Measurements from ENCODE around the gene KRTAP10-6. TPM values are rescaled to one million over a fixed set of nuclear protein-coding genes. Genes with fewer than 3 reads are reported as not detected.
"Not testable (repeated sequence)": the region's sequence is repeated elsewhere in the genome, so short reads cannot be mapped to it uniquely, and the experiment has no call there.

KRTAP10-6 gene
- not detected in 2 replicates for total RNA-seq
- not detected in 2 replicates for polyA plus RNA-seq
- not detected in 2 replicates for polyA plus RNA-seq (2012)
- not detected in 2 replicates for polyA minus RNA-seq (ENCODE audit: low replicate concordance)

- Histone ChIP-seq H2AFZ (ENCODE audit: low read length) (no peak within 1 kb of the TSS), H3K27me3 (ENCODE audit: control insufficient read depth, insufficient read depth, low read length) (peaks cover 4% of the 10 kb centered on the region), H3K36me3 (ENCODE audit: control insufficient read depth, insufficient read depth, low read length) (no peaks in the 10 kb centered on the region), H3K9me3 (ENCODE audit: control insufficient read depth, insufficient read depth, low read depth, low read length) (no peaks in the 10 kb centered on the region), H3K79me2 (ENCODE audit: control insufficient read depth, insufficient read depth, low read length) (no peaks in the 10 kb centered on the region), H3K4me1 (ENCODE audit: control insufficient read depth, extremely low read depth, insufficient read depth, low read length) (no peaks in the 10 kb centered on the region), H3K9ac (ENCODE audit: insufficient read depth, low read length) (no peak within 1 kb of the TSS), H4K20me1 (ENCODE audit: control insufficient read depth, extremely low read depth, insufficient read depth, low read length) (no peaks in the 10 kb centered on the region), H3K4me3 (replicated peaks in 1 of 4; ENCODE audit: control extremely low read depth in 1 of 4, insufficient read depth in 1 of 4, low read depth in 3 of 4, low read length in 4 of 4) (no peak within 1 kb of the TSS), H3K4me2 (ENCODE audit: extremely low read depth, insufficient read depth, low read length) (no peak within 1 kb of the TSS), H3K27ac (ENCODE audit: insufficient read depth, low read length) (no peak within 1 kb of the TSS)
- DNase-seq (ENCODE audit: low read depth in 2 of 2) = no peak
- no peak for TF ChIP-seq CTCF (conservative IDR thresholded peaks at IDR 0.05 in 1 of 2, IDR thresholded peaks at IDR 0.05 in 1 of 2; ENCODE audit: low read depth in 1 of 2, low read length in 2 of 2)
- no peak for TF ChIP-seq EZH2 (IDR thresholded peaks at IDR 0.05; ENCODE audit: low read length, missing control alignments)
These were observed at the start of gene KRTAP10-6 for GRCh38 chr21:44592446-44593311. KRTAP10-6 (minus strand) TSS chr21:44592505; CDS start chr21:44592484, 21 bp downstream.

- no peaks in the 10 kb centered on the region for H4K20me1 ChIP-seq (ENCODE audit: control insufficient read depth, extremely low read depth, insufficient read depth, low read length)
- H3K4me2 ChIP-seq (ENCODE audit: extremely low read depth, insufficient read depth, low read length) = no peak overlapping the region
- H3K27me3 ChIP-seq (ENCODE audit: control insufficient read depth, insufficient read depth, low read length) = no peaks in the 10 kb centered on the region
- TF ChIP-seq CTCF (conservative IDR thresholded peaks at IDR 0.05 in 1 of 2, IDR thresholded peaks at IDR 0.05 in 1 of 2; ENCODE audit: low read depth in 1 of 2, low read length in 2 of 2) = no peak
- no peak for TF ChIP-seq EZH2 (IDR thresholded peaks at IDR 0.05; ENCODE audit: low read length, missing control alignments)
- no peaks in the 10 kb centered on the region for H3K4me1 ChIP-seq (ENCODE audit: control insufficient read depth, extremely low read depth, insufficient read depth, low read length)
- no peak overlapping the region for H3K9ac ChIP-seq (ENCODE audit: insufficient read depth, low read length)
- no peak overlapping the region for H3K27ac ChIP-seq (ENCODE audit: insufficient read depth, low read length)
- H3K79me2 ChIP-seq (ENCODE audit: control insufficient read depth, insufficient read depth, low read length) = no peaks in the 10 kb centered on the region
- no peak for DNase-seq (ENCODE audit: low read depth in 2 of 2)
- H3K36me3 ChIP-seq (ENCODE audit: control insufficient read depth, insufficient read depth, low read length) = no peaks in the 10 kb centered on the region
- no peak overlapping the region for H2AFZ ChIP-seq (ENCODE audit: low read length)
- H3K4me3 ChIP-seq (replicated peaks in 1 of 4; ENCODE audit: control extremely low read depth in 1 of 4, insufficient read depth in 1 of 4, low read depth in 3 of 4, low read length in 4 of 4) = no peak overlapping the region
- H3K9me3 ChIP-seq (ENCODE audit: control insufficient read depth, insufficient read depth, low read depth, low read length) = no peaks in the 10 kb centered on the region
These were observed 48.5 kb upstream of the KRTAP10-6 start for GRCh38 chr21:44640761-44641160.

- DNase-seq (ENCODE audit: low read depth in 2 of 2) = no peak
- Histone ChIP-seq H3K4me3 (replicated peaks in 1 of 4; ENCODE audit: control extremely low read depth in 1 of 4, insufficient read depth in 1 of 4, low read depth in 3 of 4, low read length in 4 of 4) (no peak overlapping the region), H3K27me3 (ENCODE audit: control insufficient read depth, insufficient read depth, low read length) (no peaks in the 10 kb centered on the region), H3K9ac (ENCODE audit: insufficient read depth, low read length) (no peak overlapping the region), H2AFZ (ENCODE audit: low read length) (no peak overlapping the region), H3K9me3 (ENCODE audit: control insufficient read depth, insufficient read depth, low read depth, low read length) (no peaks in the 10 kb centered on the region), H4K20me1 (ENCODE audit: control insufficient read depth, extremely low read depth, insufficient read depth, low read length) (no peaks in the 10 kb centered on the region), H3K36me3 (ENCODE audit: control insufficient read depth, insufficient read depth, low read length) (no peaks in the 10 kb centered on the region), H3K4me2 (ENCODE audit: extremely low read depth, insufficient read depth, low read length) (no peak overlapping the region), H3K27ac (ENCODE audit: insufficient read depth, low read length) (no peak overlapping the region), H3K4me1 (ENCODE audit: control insufficient read depth, extremely low read depth, insufficient read depth, low read length) (no peaks in the 10 kb centered on the region), H3K79me2 (ENCODE audit: control insufficient read depth, insufficient read depth, low read length) (no peaks in the 10 kb centered on the region)
- TF ChIP-seq CTCF (conservative IDR thresholded peaks at IDR 0.05 in 1 of 2, IDR thresholded peaks at IDR 0.05 in 1 of 2; ENCODE audit: low read depth in 1 of 2, low read length in 2 of 2) = no peak
These were observed 47.0 kb upstream of the KRTAP10-6 start for GRCh38 chr21:44639331-44639655.

GRCh38 chr21:44638506-44639330 lies 46.4 kb upstream of the KRTAP10-6 start:
- not testable (repeated sequence) for H3K9ac ChIP-seq (ENCODE audit: insufficient read depth, low read length); DNase-seq (ENCODE audit: low read depth in 2 of 2); H3K4me2 ChIP-seq (ENCODE audit: extremely low read depth, insufficient read depth, low read length); H3K79me2 ChIP-seq (ENCODE audit: control insufficient read depth, insufficient read depth, low read length); H3K9me3 ChIP-seq (ENCODE audit: control insufficient read depth, insufficient read depth, low read depth, low read length); H4K20me1 ChIP-seq (ENCODE audit: control insufficient read depth, extremely low read depth, insufficient read depth, low read length); H3K4me1 ChIP-seq (ENCODE audit: control insufficient read depth, extremely low read depth, insufficient read depth, low read length); H3K4me3 ChIP-seq (replicated peaks in 1 of 4; ENCODE audit: control extremely low read depth in 1 of 4, insufficient read depth in 1 of 4, low read depth in 3 of 4, low read length in 4 of 4); H3K36me3 ChIP-seq (ENCODE audit: control insufficient read depth, insufficient read depth, low read length); H2AFZ ChIP-seq (ENCODE audit: low read length); H3K27ac ChIP-seq (ENCODE audit: insufficient read depth, low read length); H3K27me3 ChIP-seq (ENCODE audit: control insufficient read depth, insufficient read depth, low read length)
